Pancreas (tissue), 10 donors: Measurements from ENCODE around the gene LEFTY2. TPM values are rescaled to one million over a fixed set of nuclear protein-coding genes. Genes with fewer than 3 reads are reported as not detected.
A peak's percentile ranks its signal among the peaks of the same experiment; 100 is the strongest.

Experiments used
- ATAC-seq, 4 donors: fragments of 200-7000 bp; cut with Tn5 transposase; one replicate each; pipeline versions ENCODE4 v1.8.0 to v1.9.1; 2020; ENCODE audit warnings: mild to moderate bottlenecking in 4 of 4, moderate library complexity in 4 of 4
- DNase-seq, 6 donors: peaks; one replicate each; pipeline ENCODE4 v3.0.0-alpha.2; 2020
- FAIRE-seq: peaks from 2 replicates; lab custom pipeline; 2012; peaks lifted over from hg19 to GRCh38; lab: Jason Lieb, UNC
- H3K27ac ChIP-seq, 4 donors: fragments of 200-600 bp; sonication (generic); 1 replicate in 3 of 4; 2 replicates in 1 of 4; pipeline versions ENCODE4 v1.5.0 to v1.8.0; 2020
- H3K27me3 ChIP-seq, 4 donors: fragments of 200-600 bp; one replicate each; pipeline ENCODE4 v1.8.0; 2021
- H3K36me3 ChIP-seq, 3 donors: fragments of 200-600 bp; sonication (generic) in 1 of 3; one replicate each; pipeline versions ENCODE4 v1.5.0 to v1.8.0; 2020 to 2021
- H3K4me1 ChIP-seq, 3 donors: fragments of 200-600 bp; one replicate each; pipeline ENCODE4 v1.8.0; 2021
- H3K4me3 ChIP-seq, 4 donors: fragments of 200-600 bp; sonication (generic) in 2 of 4; one replicate each; pipeline versions ENCODE4 v1.5.0 to v1.8.0; 2020 to 2021
- H3K9me3 ChIP-seq, 4 donors: fragments of 200-600 bp; one replicate each; pipeline ENCODE4 v1.8.0; 2021
- WGBS, 2 donors: extraction: QIAGEN DNeasy Blood & Tissue Kit; methylation state at CpG; one replicate each; pipeline ENCODE4 v1.1.7; 2013; 5-methylcytosine and 5-hydroxymethylcytosine counted together
- intact Hi-C, 3 donors: fragments of 100-400 bp; cut with DNase I; formaldehyde crosslinking; loops; one replicate each; pipeline versions ENCODE4 v1.11.1 to v1.14.2; 2022
- polyA plus RNA-seq, 2 donors: library from polyadenylated mRNA; stranded (reverse); fragments of 200-250 nt; gene quantifications; one replicate each; pipeline ENCODE4 v1.2.3, GENCODE V29; 2013
- total RNA-seq, 6 donors: library from RNA; stranded (reverse); fragmentation: NEBNext Ultra II Directional in 4 of 6; extraction: Animal tissue kit (Norgen Biotek cat#: 25700) in 4 of 6; gene quantifications; one replicate each; pipeline versions ENCODE4 v1.2.1 to v1.2.4, GENCODE V29; 2021 to 2023
- TF ChIP-seq, protein P1 (sequence below), 4 donors: fragments of 200-600 bp; sonication (generic) in 3 of 4; IDR thresholded peaks; one replicate each; pipeline versions ENCODE4 v1.5.0 to v1.8.0; 2021; ENCODE audit warnings: antibody characterized with exemption in 4 of 4
- donor health status: healthy with polysubstance abuse.
- donor health status: DM: no; HTN: no; CAD: no; lungs with moderate emphysema.
- donor health status: DM: no; HTN: no; CAD: no.
- donor health status: control.
- donor health status: control.
- donor health status: Bipolar disorder and iron deficiency.
- donor health status: DM: yes; HTN: yes; CAD: no.
- donor health status: DM: no; HTN: no; CAD: no.
- donor health status: DM: no; HTN: no; CAD: no.
- donor health status: DM: yes; HTN: yes; CAD: no.

LEFTY2 gene, protein sequence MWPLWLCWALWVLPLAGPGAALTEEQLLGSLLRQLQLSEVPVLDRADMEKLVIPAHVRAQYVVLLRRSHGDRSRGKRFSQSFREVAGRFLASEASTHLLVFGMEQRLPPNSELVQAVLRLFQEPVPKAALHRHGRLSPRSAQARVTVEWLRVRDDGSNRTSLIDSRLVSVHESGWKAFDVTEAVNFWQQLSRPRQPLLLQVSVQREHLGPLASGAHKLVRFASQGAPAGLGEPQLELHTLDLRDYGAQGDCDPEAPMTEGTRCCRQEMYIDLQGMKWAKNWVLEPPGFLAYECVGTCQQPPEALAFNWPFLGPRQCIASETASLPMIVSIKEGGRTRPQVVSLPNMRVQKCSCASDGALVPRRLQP
- total RNA-seq (10 to 100 TPM in 1 of 6 donors, under 1 TPM in 1, not detected in 4; 0.09 to 16.3 TPM), polyA plus RNA-seq (1 to 10 TPM in 1 of 2 donors, under 1 TPM in 1; 0.07 to 1.4 TPM)

DNA sequence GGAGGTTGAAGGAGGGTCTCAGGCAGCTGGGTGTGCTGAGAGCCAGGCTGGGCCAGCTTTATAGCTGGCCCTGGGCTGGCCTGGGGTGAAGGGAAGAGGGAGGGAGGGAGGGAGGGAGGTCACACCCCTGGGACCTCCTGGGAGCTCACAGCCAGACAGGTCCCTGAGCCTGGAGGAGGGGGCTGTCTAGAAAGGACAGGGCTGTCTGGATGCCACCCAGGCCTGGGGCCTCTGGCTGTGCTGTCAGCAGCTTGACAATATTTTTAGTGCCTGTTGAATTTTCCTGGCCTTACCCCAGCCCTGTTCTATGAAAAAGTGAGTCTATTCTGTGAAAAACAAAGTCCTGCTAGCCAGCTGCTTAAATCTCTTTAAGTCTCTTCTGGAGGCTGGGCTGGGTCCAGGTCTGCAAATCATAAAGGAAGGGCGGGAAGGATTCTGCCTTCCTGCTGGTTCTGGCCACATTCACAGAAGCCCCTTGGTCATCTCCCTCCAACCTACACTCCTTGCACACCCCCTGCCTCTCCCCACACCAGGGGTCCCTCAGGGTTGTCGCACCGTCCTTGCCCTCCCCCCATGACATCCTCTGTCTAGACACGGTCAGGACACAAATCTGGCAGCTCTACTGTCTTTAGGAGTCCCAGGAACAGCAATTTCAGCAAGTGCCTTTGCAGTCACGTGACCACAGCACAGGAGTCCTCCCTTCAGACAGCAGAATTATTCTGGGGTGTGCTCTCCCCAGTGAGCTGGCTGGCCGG lies at the start of gene LEFTY2:
Gene LEFTY2, minus strand, starts transcription at position 34 of the 755 bp plus-strand sequence. CDS start 80 bp downstream, outside the sequence.
- FAIRE-seq: no peak
- no peak for ATAC-seq
- no peaks in the 10 kb centered on the region for H3K27me3 ChIP-seq
- TF ChIP-seq, protein P1, sequence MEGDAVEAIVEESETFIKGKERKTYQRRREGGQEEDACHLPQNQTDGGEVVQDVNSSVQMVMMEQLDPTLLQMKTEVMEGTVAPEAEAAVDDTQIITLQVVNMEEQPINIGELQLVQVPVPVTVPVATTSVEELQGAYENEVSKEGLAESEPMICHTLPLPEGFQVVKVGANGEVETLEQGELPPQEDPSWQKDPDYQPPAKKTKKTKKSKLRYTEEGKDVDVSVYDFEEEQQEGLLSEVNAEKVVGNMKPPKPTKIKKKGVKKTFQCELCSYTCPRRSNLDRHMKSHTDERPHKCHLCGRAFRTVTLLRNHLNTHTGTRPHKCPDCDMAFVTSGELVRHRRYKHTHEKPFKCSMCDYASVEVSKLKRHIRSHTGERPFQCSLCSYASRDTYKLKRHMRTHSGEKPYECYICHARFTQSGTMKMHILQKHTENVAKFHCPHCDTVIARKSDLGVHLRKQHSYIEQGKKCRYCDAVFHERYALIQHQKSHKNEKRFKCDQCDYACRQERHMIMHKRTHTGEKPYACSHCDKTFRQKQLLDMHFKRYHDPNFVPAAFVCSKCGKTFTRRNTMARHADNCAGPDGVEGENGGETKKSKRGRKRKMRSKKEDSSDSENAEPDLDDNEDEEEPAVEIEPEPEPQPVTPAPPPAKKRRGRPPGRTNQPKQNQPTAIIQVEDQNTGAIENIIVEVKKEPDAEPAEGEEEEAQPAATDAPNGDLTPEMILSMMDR (IDR thresholded peaks at IDR 0.05): no peak
- H3K4me1 ChIP-seq: no peaks in the 10 kb centered on the region
- 80 to 85% methylated on average over 6 of the region's 6 CpGs for WGBS, 2 donors
- H3K9me3 ChIP-seq: no peaks in the 10 kb centered on the region
- H3K4me3 ChIP-seq: no peak within 1 kb of the TSS
- H3K36me3 ChIP-seq: no peaks in the 10 kb centered on the region
- no peak within 1 kb of the TSS for H3K27ac ChIP-seq
- no peak for DNase-seq
- intact Hi-C loops: no loop called here

DNA sequence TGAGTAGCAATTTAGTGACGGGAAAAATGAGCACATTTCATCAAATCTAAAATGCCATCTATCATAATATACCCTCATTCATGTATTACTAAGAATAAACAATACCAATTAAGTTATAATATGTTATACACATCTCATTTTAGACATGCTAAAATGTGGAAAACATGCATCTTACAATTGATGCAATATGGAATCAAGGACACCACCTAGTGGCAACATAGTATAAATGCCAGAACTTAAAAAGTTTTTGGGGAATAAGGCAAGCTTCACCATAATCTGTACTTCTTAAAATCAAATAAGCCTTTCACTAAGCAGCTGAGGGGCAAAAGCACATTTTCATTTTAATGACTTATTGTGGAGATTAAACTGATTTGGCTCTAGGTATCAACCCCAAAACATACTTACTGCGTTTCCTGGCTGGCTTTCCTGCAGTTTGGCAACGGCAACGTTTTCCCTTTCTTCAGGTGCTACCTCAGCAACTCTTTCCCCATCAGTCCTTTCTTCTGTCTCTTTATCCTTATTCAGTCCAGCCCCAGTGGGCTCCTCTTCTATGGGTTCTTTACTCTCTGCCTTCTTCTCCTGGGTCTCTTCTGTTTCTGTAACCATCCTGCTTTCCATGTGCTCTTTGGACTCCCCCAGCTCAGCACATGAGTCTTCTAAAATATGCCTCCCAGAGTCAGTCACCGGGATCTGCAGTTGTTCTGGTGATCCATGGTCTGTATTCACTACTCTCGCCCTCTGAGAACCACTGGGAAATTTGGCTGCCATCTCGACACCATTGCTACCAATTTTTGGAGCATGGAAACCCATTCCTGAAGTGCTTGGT lies 46.7 kb upstream of the LEFTY2 start:
- FAIRE-seq (peak; percentile 69), DNase-seq (no peak), ATAC-seq (peak in 3 of 4 donors; percentile 71 to 82 (median 78))
- H3K36me3 ChIP-seq: peaks cover 5 to 59% (median 33%) of the 10 kb centered on the region in 3 donors
- H3K4me3 ChIP-seq: no peak overlapping the region
- intact Hi-C loops: no loop called here
- TF ChIP-seq, protein P1 (IDR thresholded peaks at IDR 0.05): peak; percentile 22 to 70 (median 52)
- no peaks in the 10 kb centered on the region for H3K27me3 ChIP-seq
- no peaks in the 10 kb centered on the region for H3K9me3 ChIP-seq
- H3K4me1 ChIP-seq: peaks cover 0 to 9% (median 5%) of the 10 kb centered on the region in 3 donors
- 65 to 66% methylated on average over 7 of the region's 7 CpGs for WGBS, 2 donors
- no peak overlapping the region for H3K27ac ChIP-seq

DNA sequence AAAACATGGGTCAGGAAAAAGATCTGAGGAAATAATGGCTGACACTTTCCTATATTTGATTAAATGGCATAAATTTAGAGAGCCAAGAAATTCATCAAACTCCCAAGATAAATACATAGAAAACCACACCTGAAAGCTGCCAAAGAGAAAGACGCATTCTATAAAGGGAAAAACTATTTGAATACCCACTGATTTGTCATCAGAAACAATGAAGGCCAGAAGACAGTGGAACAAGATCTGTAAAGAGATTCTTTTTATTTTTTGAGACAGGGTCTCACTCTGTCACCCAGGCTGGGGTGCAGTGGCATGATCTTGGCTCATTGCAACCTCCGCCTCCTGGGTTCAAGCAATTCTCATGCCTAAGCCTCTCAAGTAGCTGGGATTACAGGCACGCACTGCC lies 40.7 kb upstream of the LEFTY2 start:
- TF ChIP-seq, protein P1 (IDR thresholded peaks at IDR 0.05): no peak
- ATAC-seq (no peak), FAIRE-seq (no peak), DNase-seq (no peak)
- no peak overlapping the region for H3K27ac ChIP-seq
- no peak overlapping the region for H3K4me3 ChIP-seq
- H3K36me3 ChIP-seq: peaks cover 2 to 32% (median 13%) of the 10 kb centered on the region in 3 donors
- H3K4me1 ChIP-seq: peaks cover 13 to 33% (median 22%) of the 10 kb centered on the region in 3 donors
- intact Hi-C loops: no loop called here
- H3K27me3 ChIP-seq: no peaks in the 10 kb centered on the region
- WGBS, 2 donors: 92 to 96% methylated on average over 3 of the region's 3 CpGs
- H3K9me3 ChIP-seq: no peaks in the 10 kb centered on the region

DNA sequence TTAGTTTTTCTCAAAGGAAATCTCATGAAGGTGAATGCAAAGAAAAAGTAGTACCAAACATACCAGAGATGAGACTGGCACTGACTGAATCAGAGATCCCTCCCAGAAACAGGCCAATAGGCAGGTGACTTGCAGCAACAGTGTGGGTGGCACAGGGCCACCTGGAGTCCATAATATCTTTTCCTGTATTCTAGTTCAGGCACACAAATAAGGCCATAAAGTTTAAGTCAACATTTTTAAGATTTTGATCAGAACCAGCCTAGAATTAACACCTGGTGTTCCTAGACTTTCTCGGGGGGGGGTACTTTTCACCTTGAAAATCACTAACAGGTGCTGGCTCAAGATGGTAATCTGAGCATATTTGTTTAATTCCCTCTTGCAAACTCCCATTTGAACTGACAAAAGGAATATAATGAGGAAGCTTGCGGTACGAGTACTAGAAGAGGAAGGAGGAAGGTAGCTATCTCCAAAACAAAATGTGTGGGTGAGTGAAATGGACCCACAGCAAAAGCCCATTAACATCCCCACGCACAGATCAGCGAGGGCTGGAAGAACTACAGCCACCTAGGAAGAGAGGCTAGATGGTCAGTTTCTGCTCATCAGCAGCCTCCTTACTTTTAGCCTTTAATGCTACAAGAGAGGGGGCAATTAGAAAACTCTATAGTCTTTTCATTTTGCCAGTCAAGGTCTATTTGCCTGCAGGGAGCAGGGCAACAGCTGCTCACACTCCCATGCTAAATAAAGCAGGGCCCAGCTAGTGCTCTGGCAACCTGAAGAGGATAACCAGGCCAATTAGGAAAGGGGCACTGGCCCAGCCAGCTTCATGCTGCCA lies 39.2 kb upstream of the LEFTY2 start:
- FAIRE-seq (no peak), DNase-seq (peak in 5 of 6 donors; percentile 66 to 86 (median 78)), ATAC-seq (peak; percentile 82 to 85 (median 84))
- H3K4me3 ChIP-seq: no peak overlapping the region
- peak overlapping the region; percentile 53 to 78 (median 70) for H3K27ac ChIP-seq
- no peaks in the 10 kb centered on the region for H3K9me3 ChIP-seq
- WGBS, 2 donors: 34 to 35% methylated on average over 5 of the region's 5 CpGs
- H3K4me1 ChIP-seq: peaks cover 13 to 33% (median 19%) of the 10 kb centered on the region in 3 donors
- H3K27me3 ChIP-seq: no peaks in the 10 kb centered on the region
- intact Hi-C loops: no loop called here
- peaks cover 2 to 25% (median 9%) of the 10 kb centered on the region in 3 donors for H3K36me3 ChIP-seq
- TF ChIP-seq, protein P1 (IDR thresholded peaks at IDR 0.05): no peak
